EH (cell line): ENCODE results near the gene PLSCR3.

Source experiments
- DNase-seq: peaks from one replicate; pipeline ENCODE4 v3.0.0-alpha.2; 2015; ENCODE audit warnings: low read depth

Gene PLSCR3

GRCh38 chr17:7426203-7426863 is 32.0 kb upstream of the PLSCR3 start:
- no peak for DNase-seq

- DNase-seq, result no peak
These were observed 31.4 kb upstream of the PLSCR3 start for GRCh38 chr17:7425756-7426155.

- DNase-seq, result no peak
These were observed 31.0 kb upstream of the PLSCR3 start, which contains the start of gene SPEM2 for GRCh38 chr17:7425316-7425715. Gene SPEM2, plus strand, starts transcription at chr17:7425616. Its CDS starts 73 bp downstream, at chr17:7425689.

- DNase-seq, result no peak
These were observed 29.4 kb upstream of the PLSCR3 start for GRCh38 chr17:7423679-7424078.

GRCh38 chr17:7421186-7421585 is 26.9 kb upstream of the PLSCR3 start:
- no peak for DNase-seq

GRCh38 chr17:7419819-7420610 is 25.7 kb upstream of the PLSCR3 start, which contains the start of gene SPEM1:
Gene SPEM1, plus strand, starts transcription at chr17:7420324. Its CDS starts 61 bp downstream, at chr17:7420385.
- DNase-seq, result no peak

GRCh38 chr17:7418472-7419152 is 24.3 kb upstream of the PLSCR3 start:
- no peak for DNase-seq

- DNase-seq, result no peak
These were observed 22.8 kb upstream of the PLSCR3 start for GRCh38 chr17:7417056-7417655.

- no peak for DNase-seq
These were observed 22.0 kb upstream of the PLSCR3 start for GRCh38 chr17:7416323-7416722.

GRCh38 chr17:7415784-7416183 is 21.5 kb upstream of the PLSCR3 start:
- no peak for DNase-seq

GRCh38 chr17:7414837-7415236 is 20.5 kb upstream of the PLSCR3 start:
- DNase-seq, result no peak

- peak; percentile 77 for DNase-seq
These were observed 19.1 kb upstream of the PLSCR3 start for GRCh38 chr17:7413346-7413985.

GRCh38 chr17:7411427-7411750 is 17.1 kb upstream of the PLSCR3 start:
- DNase-seq, result no peak

- DNase-seq, result no peak
These were observed 16.5 kb upstream of the PLSCR3 start for GRCh38 chr17:7410634-7411426.

GRCh38 chr17:7409716-7410115 is 15.4 kb upstream of the PLSCR3 start:
- DNase-seq, result no peak

GRCh38 chr17:7408863-7409262 is 14.5 kb upstream of the PLSCR3 start:
- DNase-seq, result no peak

GRCh38 chr17:7408252-7408727 is 14.0 kb upstream of the PLSCR3 start:
- no peak for DNase-seq

- no peak for DNase-seq
These were observed 13.3 kb upstream of the PLSCR3 start, which contains the start of gene NLGN2 for GRCh38 chr17:7407485-7408251. Gene NLGN2, plus strand, starts transcription at chr17:7407845. Its CDS starts 411 bp downstream, at chr17:7408256.

GRCh38 chr17:7407082-7407481 is 12.8 kb upstream of the PLSCR3 start:
- DNase-seq, result no peak

GRCh38 chr17:7406235-7406825 is 12.0 kb upstream of the PLSCR3 start:
- DNase-seq, result no peak
